Dermis blood vessel endothelial cell (primary cell): ENCODE measurements around the gene SARDH. TPM values are rescaled to one million over a fixed set of nuclear protein-coding genes. Genes with fewer than 3 reads are reported as not detected.

Experiments
- DNase-seq: peaks from one replicate; pipeline ENCODE4 v3.0.0; 2010
- total RNA-seq: library from RNA; depleted of rRNA; stranded (reverse); fragments of >200 nt; gene quantifications from 2 replicates; pipeline ENCODE4 v1.2.3, GENCODE V29; 2014

Gene SARDH
- total RNA-seq, 1 donor from 2014 or later: 0.34 TPM

GRCh38 chr9:133665535-133665934, 72.6 kb downstream of the SARDH start:
- DNase-seq: no peak

GRCh38 chr9:133665096-133665495, 73.1 kb downstream of the SARDH start:
- no peak for DNase-seq

DNA sequence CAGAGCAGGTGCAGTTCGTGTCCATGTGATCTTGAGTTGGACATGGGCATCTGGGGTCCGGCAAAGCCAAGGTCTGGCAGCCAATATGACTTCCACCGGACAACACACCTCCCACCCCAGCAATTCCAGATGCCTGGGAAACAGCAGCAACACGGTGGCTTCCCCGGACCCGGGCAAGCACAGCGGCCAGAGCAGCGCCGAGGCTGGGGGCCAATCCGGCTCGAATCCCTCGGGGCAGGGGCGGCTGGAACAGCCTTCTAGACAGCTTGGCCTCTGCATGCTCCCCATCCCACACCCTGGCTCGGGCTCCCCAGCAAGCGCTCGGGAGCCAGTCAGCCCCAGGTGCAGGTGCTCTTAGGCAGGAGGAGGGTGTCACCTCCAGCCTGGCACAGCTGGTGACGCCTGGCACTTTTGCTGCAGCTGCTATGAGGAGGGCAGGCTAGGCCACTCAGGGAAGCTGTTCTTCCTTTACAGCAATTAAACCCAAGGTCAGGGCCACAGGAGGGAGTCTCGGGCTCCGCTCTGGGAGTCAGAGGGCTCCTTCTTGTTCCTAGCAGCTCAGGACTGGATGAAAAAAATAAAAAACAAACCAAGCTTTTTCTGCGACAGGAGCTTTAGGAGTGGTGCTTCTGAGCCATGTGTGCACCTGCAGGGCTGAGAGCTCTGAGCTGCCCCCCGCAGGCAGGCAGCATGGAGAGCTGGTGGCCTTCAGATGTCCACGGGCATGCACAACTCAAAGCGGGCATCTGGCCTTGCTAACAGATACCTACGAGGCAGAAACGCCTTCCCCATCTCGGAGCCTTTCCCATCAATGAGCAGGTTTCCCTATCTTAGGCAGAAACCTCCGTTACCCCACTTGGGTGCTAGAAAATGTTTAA, 73.7 kb downstream of the SARDH start:
- no peak for DNase-seq

DNA sequence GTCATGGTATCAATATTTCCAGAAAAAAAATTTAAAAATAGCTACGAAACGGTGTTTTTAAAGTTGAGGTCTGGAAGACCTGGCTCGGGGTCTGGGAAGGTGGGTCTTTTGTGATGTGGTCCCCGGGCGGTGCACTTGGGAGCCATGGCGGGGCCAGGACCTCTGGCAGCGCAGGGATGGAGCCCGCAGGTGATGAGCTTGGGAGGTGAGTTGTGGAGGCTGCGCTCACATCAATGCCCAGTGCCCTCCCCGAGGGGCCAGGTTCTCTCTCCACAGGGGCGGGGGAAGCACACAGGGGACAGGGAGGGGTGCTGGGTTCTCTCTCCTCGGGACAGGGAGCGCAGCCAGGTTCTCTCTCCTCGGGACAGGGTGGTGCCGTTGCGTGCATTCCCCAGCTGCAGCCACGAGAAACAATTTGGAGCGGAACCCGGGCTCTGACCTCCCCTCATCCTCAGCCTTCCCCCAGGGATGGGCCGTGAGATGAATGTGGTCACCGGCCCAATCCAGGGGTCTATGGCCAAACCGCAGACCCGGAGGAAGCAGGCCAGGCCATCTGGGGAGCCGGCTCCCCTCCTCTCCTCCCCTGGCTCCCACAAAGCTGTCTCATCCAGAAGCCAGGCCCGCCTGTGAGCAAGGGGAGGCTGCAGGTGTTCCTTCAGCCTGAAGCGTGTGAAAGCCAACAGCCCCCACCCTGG, 76.2 kb downstream of the SARDH start:
- DNase-seq: no peak

DNA sequence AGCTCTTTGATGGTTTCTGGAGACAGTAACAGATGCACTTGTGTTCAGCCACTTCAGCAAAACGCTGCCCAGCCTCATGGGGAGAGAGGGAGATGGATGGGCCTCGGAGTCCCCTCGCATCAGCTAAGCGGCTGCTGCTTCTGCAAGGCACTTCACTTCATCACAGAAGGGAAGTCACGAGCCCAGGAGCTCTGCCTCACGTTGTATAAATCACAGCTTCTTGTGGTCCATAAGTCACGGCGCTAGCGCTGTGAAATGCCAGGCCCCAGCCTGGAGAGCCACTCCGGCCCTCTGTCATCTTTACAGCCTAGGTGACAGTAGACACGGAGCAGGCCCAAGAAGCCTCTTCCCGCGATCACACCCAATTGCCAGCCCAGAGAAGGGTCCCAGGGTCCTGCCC, 78.6 kb downstream of the SARDH start:
- DNase-seq: no peak

DNA sequence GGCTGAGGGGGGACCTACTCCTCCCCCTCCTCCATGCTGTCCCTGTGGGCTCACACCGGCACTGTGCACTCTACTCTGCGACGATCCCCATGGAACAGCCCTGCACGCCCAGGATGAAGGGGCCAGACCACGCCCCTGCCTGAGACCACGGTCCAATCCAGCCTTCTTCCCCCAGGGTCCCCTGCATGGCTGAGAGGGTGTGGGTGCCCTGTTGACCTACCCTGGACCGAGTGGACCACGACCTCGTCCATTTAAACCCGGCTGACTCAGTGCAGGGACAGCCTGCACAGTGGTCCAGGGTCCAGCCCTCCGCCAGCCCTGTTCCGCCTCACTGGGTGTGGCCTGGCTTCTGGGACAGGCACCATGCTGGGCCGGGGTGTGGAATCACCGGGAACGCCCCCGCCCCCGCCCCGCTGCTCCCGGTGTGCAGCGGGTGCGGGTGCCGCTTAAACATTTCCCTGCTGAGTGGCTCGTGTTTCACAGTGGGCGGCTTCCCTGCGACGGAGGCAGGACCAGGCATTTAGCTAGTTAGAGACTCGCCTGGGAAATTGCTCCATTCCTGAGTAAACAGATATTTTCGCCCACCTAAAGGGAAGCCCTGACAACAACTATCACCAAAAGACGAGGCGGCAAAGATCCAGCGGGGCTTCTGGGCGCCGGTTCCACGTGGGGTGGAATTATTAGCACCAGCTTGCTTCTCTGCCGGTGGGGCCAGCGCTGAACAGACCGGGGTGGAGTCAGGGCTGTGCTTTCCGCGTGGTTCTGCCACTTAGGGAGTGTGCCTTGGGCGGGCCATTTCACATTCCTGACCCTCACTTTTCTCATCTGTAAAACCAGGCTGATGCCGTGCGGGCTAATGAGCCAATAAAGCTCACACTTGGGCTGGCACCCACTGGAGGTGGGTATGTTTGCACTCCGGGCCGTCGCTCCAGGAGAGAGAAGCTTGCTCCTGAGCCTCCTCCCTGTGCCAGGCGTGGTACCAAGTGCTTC, 79.4 kb downstream of the SARDH start:
- no peak for DNase-seq

DNA sequence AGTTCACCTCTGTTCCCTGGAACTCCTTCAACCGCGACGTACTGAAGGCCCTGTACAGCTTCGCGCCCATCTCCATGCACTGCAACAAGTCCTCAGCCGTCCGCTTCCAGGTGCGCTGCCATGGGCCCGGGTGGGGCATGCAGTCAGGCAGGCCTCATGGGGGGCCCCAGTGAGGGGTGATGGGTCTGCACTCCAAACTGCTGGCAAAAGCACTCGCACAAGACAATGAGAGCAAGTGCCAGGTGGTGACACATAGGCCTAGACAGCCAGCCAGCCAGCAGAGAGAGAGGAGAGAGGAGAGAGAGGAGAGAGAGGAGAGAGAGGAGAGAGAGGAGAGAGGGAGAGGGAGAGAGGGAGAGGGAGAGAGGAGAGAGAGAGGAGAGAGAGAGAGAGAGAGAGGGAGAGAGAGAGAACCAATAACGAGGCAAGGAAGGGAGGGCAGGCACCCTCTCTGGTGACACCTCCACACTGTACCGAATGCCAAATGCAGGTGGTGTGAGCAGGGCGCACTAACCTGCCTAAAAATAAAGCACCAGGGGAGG, 81.0 kb downstream of the SARDH start:
- DNase-seq: no peak

GRCh38 chr9:133656211-133657119, 81.7 kb downstream of the SARDH start:
- DNase-seq: no peak

GRCh38 chr9:133655701-133656100, 82.5 kb downstream of the SARDH start:
- DNase-seq: no peak

- DNase-seq: no peak
Observed at GRCh38 chr9:133654736-133655657, 83.2 kb downstream of the SARDH start.

DNA sequence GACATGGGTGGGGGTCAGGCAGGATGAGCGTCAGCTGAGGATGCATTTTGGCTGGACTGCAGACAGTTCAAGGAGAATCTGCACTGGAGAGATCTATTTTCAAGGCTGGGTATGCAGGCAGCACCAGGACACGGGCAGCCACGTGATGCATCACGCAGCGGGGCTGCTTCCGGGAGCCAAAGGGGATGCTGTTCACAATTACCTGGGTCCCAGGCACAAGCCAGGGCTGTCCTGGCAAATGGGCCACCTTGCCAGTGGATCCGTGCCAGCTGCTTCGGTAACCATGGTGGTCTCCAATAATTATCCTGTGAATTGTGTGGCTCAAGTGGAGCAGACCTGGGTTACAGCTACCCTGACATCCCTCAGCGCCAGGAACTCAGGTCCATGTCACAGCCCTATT, 84.5 kb downstream of the SARDH start:
- no peak for DNase-seq

- DNase-seq: no peak
Observed at GRCh38 chr9:133650026-133650425, 88.1 kb downstream of the SARDH start.

GRCh38 chr9:133649194-133649593, 89.0 kb downstream of the SARDH start:
- DNase-seq: no peak

DNA sequence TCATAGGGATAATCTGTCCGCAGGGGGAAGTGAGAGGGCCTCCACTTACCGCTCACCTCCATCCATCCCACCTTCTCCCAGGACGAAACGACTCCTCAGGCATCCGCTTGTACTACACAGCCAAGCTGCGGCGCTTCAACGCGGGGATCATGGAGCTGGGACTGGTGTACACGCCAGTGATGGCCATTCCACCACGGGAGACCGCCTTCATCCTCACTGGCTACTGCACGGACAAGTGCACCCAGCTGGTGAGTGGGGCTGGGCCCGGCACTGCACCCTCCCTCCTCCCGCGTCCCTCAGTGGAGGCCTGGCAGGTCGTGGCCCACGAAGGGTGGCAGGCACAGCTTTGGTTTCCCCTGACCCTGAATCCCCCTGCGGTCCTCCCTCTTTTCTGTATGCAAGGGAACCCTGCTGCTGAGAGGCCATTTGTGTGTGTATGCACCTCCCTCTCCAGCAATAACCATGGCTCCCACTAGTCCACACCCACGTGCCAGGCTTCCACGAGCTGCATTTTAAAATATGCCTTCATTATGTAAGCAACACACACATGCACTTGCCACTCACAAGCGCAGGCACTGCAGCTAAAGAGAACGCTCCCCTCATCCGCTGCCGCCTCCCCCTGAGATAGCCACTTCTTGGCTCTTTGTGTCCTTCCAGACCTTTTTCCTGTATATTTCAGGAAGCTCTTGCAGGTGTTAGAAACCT, 90.2 kb downstream of the SARDH start:
- DNase-seq: no peak

GRCh38 chr9:133647148-133647547, 91.0 kb downstream of the SARDH start:
- no peak for DNase-seq

DNA sequence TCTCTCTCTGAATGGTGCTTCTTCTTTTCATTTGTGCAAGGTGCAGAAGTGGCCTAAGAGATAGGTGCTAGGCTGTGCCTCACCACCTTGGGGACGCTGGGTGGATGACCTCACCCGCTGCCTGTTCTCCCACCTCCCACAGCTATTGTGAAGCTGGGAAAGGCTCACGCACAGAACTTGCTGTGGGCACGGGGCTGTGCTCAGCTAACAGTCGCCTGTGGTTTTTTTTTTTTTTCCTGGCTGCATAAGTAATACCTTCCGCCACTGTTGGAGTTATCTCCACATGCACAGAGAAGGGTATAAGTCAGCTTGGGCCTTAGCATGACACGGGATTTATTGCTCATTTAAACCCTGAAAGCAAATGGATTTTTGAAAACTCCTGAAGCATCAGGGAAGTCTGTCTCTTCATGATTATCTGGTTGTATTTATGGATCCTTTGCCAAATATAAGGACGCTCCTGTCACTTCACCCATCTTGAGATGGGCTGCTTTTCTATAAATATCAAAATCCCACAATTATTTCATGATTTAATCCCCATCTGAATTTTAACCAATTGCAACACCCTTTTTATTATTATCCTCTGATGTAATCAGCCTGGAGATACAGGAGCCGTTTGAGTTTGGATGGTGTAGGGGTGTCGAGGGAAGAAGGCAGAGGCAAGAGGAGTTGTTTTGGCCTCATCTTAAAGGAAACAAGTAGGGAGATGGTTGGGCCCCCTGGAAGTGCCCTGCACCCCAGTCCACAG, 93.0 kb downstream of the SARDH start:
- no peak for DNase-seq

DNA sequence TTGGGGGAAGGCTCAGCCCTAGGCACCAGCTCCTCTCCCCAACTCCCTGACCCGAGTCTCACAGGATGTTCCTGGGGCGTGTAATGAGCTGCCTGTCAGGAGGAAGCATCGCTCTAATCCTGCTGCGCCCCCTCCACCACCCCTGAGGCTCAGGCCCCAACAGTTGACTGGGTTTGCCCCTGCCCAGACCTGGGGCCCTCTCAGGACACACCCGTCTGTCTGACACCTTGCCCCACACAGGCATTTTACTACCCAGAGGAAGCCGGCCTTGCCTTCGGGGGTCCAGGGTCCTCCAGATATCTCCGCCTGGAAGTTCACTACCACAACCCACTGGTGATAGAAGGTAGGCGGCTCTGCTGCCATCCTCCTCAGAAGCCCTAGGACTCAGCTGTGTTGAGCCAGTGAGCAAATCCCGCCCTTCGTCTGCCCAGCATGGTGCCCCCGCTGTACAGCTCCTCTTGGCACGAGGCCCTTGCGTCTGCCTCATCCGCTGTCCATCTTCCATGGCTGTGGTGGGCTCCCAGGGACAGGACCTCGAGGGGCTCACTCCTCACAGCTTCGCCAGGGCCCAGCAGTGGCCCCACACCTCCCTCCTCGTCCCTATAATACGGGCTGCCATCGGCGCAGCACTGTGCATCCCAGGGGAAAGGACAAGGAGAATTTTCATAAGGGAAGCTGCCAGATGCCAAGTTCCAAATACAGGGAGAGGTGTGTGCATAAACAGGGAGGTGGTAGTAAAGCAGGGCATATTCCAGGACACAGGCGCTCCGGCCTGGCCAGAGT, 94.0 kb downstream of the SARDH start:
- DNase-seq: no peak

DNA sequence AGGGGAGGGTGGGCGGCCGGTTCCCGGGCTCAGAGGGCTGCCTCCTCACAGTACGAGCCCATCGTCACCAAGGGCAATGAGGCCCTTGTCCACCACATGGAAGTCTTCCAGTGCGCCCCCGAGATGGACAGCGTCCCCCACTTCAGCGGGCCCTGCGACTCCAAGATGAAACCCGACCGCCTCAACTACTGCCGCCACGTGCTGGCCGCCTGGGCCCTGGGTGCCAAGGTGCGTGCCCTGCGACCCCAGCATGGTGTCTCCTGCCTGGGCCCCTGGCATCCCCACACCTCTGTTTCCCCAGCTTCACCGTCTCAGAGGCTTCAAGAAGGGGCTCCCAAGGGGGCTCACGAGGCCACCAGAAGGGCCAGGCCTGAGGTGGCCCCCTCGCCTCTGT, 94.8 kb downstream of the SARDH start:
- DNase-seq: no peak
